GM10266 (cell line): ENCODE data around the gene PAGE2.
"Not testable (repeated sequence)": the region's sequence is repeated elsewhere in the genome, so short reads cannot be mapped to it uniquely, and the experiment has no call there.

Experiments used
- DNase-seq: peaks from one replicate; pipeline ENCODE4 v3.0.0; 2012; ENCODE audit errors: extremely low spot score
- TF ChIP-seq, protein P1 (sequence below): IDR thresholded peaks from 2 replicates; pipeline ENCODE4 v1.5.1; 2012; ENCODE audit warnings: mild to moderate bottlenecking, low read depth; ENCODE audit not compliant: control insufficient read depth, insufficient read depth; ENCODE audit errors: missing control alignments

Gene PAGE2

GRCh38 chrX:55111578-55112254 is 22.9 kb downstream of the PAGE2 start:
- DNase-seq = no peak
- TF ChIP-seq, protein P1, sequence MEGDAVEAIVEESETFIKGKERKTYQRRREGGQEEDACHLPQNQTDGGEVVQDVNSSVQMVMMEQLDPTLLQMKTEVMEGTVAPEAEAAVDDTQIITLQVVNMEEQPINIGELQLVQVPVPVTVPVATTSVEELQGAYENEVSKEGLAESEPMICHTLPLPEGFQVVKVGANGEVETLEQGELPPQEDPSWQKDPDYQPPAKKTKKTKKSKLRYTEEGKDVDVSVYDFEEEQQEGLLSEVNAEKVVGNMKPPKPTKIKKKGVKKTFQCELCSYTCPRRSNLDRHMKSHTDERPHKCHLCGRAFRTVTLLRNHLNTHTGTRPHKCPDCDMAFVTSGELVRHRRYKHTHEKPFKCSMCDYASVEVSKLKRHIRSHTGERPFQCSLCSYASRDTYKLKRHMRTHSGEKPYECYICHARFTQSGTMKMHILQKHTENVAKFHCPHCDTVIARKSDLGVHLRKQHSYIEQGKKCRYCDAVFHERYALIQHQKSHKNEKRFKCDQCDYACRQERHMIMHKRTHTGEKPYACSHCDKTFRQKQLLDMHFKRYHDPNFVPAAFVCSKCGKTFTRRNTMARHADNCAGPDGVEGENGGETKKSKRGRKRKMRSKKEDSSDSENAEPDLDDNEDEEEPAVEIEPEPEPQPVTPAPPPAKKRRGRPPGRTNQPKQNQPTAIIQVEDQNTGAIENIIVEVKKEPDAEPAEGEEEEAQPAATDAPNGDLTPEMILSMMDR = no peak

GRCh38 chrX:55116589-55116988 is 27.8 kb downstream of the PAGE2 start:
- not testable (repeated sequence) for DNase-seq

GRCh38 chrX:55118574-55118973 is 29.8 kb downstream of the PAGE2 start:
- TF ChIP-seq, protein P1 = no peak
- DNase-seq = no peak

DNA sequence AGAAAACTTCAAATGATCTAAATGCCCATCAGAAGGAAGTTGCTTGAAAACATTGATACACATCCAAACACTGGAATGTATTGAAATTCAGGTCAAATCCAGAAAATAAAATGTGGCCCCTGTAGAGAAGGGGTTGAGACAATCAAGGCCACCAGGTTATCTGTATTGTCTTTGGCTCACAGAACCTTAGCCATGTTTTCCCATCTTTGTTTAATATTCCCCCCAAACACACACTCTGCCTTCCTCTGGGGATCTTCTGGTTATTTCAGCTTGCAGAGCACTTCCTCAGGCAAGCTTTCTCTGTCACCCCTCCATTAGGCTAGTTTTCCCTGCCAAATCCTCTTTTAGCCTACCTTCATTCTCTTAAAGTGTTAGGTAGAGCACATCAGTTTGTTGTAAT is 30.5 kb downstream of the PAGE2 start:
- TF ChIP-seq, protein P1 = no peak
- DNase-seq = no peak

GRCh38 chrX:55119712-55120111 is 30.9 kb downstream of the PAGE2 start:
- DNase-seq = no peak
- TF ChIP-seq, protein P1 = no peak

GRCh38 chrX:55120761-55121358 is 32.0 kb downstream of the PAGE2 start:
- no peak for DNase-seq
- TF ChIP-seq, protein P1 = no peak

- DNase-seq = no peak
- TF ChIP-seq, protein P1 = no peak
Observed at GRCh38 chrX:55123900-55124299, 35.1 kb downstream of the PAGE2 start.
